Left colon (tissue), 2 donors: Measurements from ENCODE around the gene LRRC3C. TPM values are rescaled to one million over a fixed set of nuclear protein-coding genes. Genes with fewer than 3 reads are reported as not detected.
A peak's percentile ranks its signal among the peaks of the same experiment; 100 is the strongest.

Source experiments
- ATAC-seq: fragments of 200-7000 bp; cut with Tn5 transposase; one replicate; pipeline ENCODE4 v1.9.1; 2020; ENCODE audit warnings: mild to moderate bottlenecking, moderate library complexity
- DNase-seq, 2 donors: peaks; one replicate each; pipeline ENCODE4 v3.0.0-alpha.2; 2020
- intact Hi-C, 2 donors: fragments of 100-400 bp; cut with DNase I in 1 of 2; cut with micrococcal nuclease in 1 of 2; formaldehyde crosslinking; loops; one replicate each; pipeline versions ENCODE4 v1.11.2 to v1.14.0; 2022; cut with DNase I, micrococcal nuclease
- total RNA-seq, 2 donors: library from RNA; stranded (reverse); fragmentation: NEBNext Ultra II Directional; extraction: Animal tissue kit (Norgen Biotek cat#: 25700); gene quantifications; one replicate each; pipeline ENCODE4 v1.2.1, GENCODE V29; 2021
- donor health status: DM: no; HTN: no; CAD: no.
- donor health status: DM: yes; HTN: yes; CAD: no.

LRRC3C gene
- total RNA-seq, 2 donors from 2014 or later, result not detected

GRCh38 chr17:39923230-39923629 lies 4.3 kb upstream of the LRRC3C start:
- intact Hi-C loops, result no loop called here
- DNase-seq (no peak), ATAC-seq (no peak)

GRCh38 chr17:39923836-39924690 lies 3.5 kb upstream of the LRRC3C start:
- no peak for DNase-seq
- intact Hi-C loops, result no loop called here
- no peak for ATAC-seq

- intact Hi-C loops, result no loop called here
- no peak for ATAC-seq
- DNase-seq, result no peak
Measured at GRCh38 chr17:39924691-39925055, 2.9 kb upstream of the LRRC3C start.

- DNase-seq, result no peak
- no peak for ATAC-seq
- intact Hi-C loops, result no loop called here
Measured at GRCh38 chr17:39925282-39926134, 2.0 kb upstream of the LRRC3C start.

- ATAC-seq, result no peak
- DNase-seq, result no peak
- intact Hi-C loops, result no loop called here
Measured at GRCh38 chr17:39926135-39926587, 1.4 kb upstream of the LRRC3C start.

GRCh38 chr17:39926588-39927100 lies 888 bp upstream of the LRRC3C start:
- ATAC-seq (peak; percentile 64), DNase-seq (peak; percentile 66 to 68)
- intact Hi-C loops, result no loop called here

- peak; percentile 15 for ATAC-seq
- intact Hi-C loops, result no loop called here
- peak in 1 of 2 donors; percentile 45 for DNase-seq
Measured at GRCh38 chr17:39927929-39928857, 661 bp downstream of the LRRC3C start.

GRCh38 chr17:39928858-39929645 lies 1.5 kb downstream of the LRRC3C start:
- DNase-seq (no peak), ATAC-seq (no peak)
- intact Hi-C loops, result no loop called here

GRCh38 chr17:39929646-39930407 lies 2.3 kb downstream of the LRRC3C start:
- intact Hi-C loops, result no loop called here
- no peak for ATAC-seq

GRCh38 chr17:39933912-39934311 lies 6.4 kb downstream of the LRRC3C start:
- ATAC-seq (no peak), DNase-seq (no peak)
- intact Hi-C loops, result no loop called here

More at GRCh38 chr17:39929646-39930407, 2.3 kb downstream of the LRRC3C start:
- no peak for DNase-seq

GRCh38 chr17:39934324-39934723 lies 6.8 kb downstream of the LRRC3C start:
- ATAC-seq, result no peak
- no peak for DNase-seq
- intact Hi-C loops, result no loop called here

GRCh38 chr17:39935909-39936308 lies 8.4 kb downstream of the LRRC3C start:
- intact Hi-C loops, result no loop called here
- DNase-seq (no peak), ATAC-seq (no peak)

GRCh38 chr17:39937447-39937846 lies 9.9 kb downstream of the LRRC3C start:
- ATAC-seq (no peak), DNase-seq (no peak)
- intact Hi-C loops, result no loop called here

GRCh38 chr17:39938140-39938869 lies 10.8 kb downstream of the LRRC3C start:
- DNase-seq, result no peak
- intact Hi-C loops, result no loop called here
- ATAC-seq, result no peak

GRCh38 chr17:39939106-39939505 lies 11.6 kb downstream of the LRRC3C start:
- no peak for DNase-seq
- no peak for ATAC-seq
- intact Hi-C loops, result no loop called here

GRCh38 chr17:39939588-39940419 lies 12.3 kb downstream of the LRRC3C start:
- intact Hi-C loops, result no loop called here
- no peak for DNase-seq
- ATAC-seq, result peak; percentile 31
